Choroid plexus epithelial cell (primary cell): ENCODE results near the gene LRRFIP2.
A peak's percentile ranks its signal among the peaks of the same experiment; 100 is the strongest.

ENCODE experiments used
- DNase-seq: peaks from one replicate; pipeline ENCODE4 v3.0.0-alpha.2; 2010; ENCODE audit warnings: low read depth
- H3K4me3 ChIP-seq: 2 replicates; pipeline ENCODE4 v1.5.1; 2011; ENCODE audit warnings: low read depth, mild to moderate bottlenecking, control low read depth, low read length, moderate library complexity
- CTCF ChIP-seq: conservative IDR thresholded peaks from 2 replicates; pipeline ENCODE4 v1.5.1; 2011; ENCODE audit warnings: low read depth, mild to moderate bottlenecking, control low read depth, inconsistent platforms, low read length, moderate library complexity

LRRFIP2 gene

GRCh38 chr3:37145611-37146010 is 28.8 kb downstream of the LRRFIP2 start:
- no peak for TF ChIP-seq CTCF
- H3K4me3 ChIP-seq, result no peak overlapping the region
- DNase-seq, result peak; percentile 28

GRCh38 chr3:37144806-37145205 is 29.6 kb downstream of the LRRFIP2 start:
- DNase-seq, result no peak
- TF ChIP-seq CTCF, result no peak
- H3K4me3 ChIP-seq, result no peak overlapping the region

- no peak overlapping the region for H3K4me3 ChIP-seq
- TF ChIP-seq CTCF, result no peak
- no peak for DNase-seq
These were observed 30.6 kb downstream of the LRRFIP2 start for GRCh38 chr3:37143821-37144220.

GRCh38 chr3:37141676-37142075 is 32.7 kb downstream of the LRRFIP2 start:
- H3K4me3 ChIP-seq, result no peak overlapping the region
- no peak for TF ChIP-seq CTCF
- DNase-seq, result no peak

- no peak for DNase-seq
- no peak overlapping the region for H3K4me3 ChIP-seq
- TF ChIP-seq CTCF, result no peak
These were observed 33.4 kb downstream of the LRRFIP2 start for GRCh38 chr3:37140899-37141541.

GRCh38 chr3:37139567-37140052 is 34.8 kb downstream of the LRRFIP2 start:
- DNase-seq, result no peak
- no peak for TF ChIP-seq CTCF

GRCh38 chr3:37138816-37139215 is 35.6 kb downstream of the LRRFIP2 start:
- DNase-seq, result no peak
- no peak overlapping the region for H3K4me3 ChIP-seq
- no peak for TF ChIP-seq CTCF

More at GRCh38 chr3:37139567-37140052, 34.8 kb downstream of the LRRFIP2 start:
- no peak overlapping the region for H3K4me3 ChIP-seq
